Heart right ventricle (tissue), 16 donors: ENCODE data around the gene FGFRL1. TPM values are rescaled to one million over a fixed set of nuclear protein-coding genes. Genes with fewer than 3 reads are reported as not detected.

Experiments used
- ATAC-seq, 8 donors: fragments of 200-7000 bp; cut with Tn5 transposase; one replicate each; pipeline ENCODE4 v1.9.1; 2020; ENCODE audit warnings: mild to moderate bottlenecking in 8 of 8, moderate library complexity in 8 of 8, moderate number of reproducible peaks in 1 of 8
- DNase-seq, 2 donors: peaks; one replicate each; pipeline ENCODE4 v3.0.0-alpha.2; 2020
- H3K27ac ChIP-seq, 10 donors: fragments of 200-600 bp; sonication (generic) in 2 of 10; one replicate each; pipeline versions ENCODE4 v1.5.0 to v1.8.0; 2020 to 2022; ENCODE audit warnings: mild to moderate bottlenecking in 3 of 10
- H3K27me3 ChIP-seq, 7 donors: fragments of 200-600 bp; one replicate each; pipeline ENCODE4 v1.8.0; 2021 to 2022; ENCODE audit warnings: mild to moderate bottlenecking in 2 of 7
- H3K36me3 ChIP-seq, 9 donors: fragments of 200-600 bp; sonication (generic) in 1 of 9; one replicate each; pipeline versions ENCODE4 v1.5.0 to v1.8.0; 2020 to 2022; ENCODE audit warnings: mild to moderate bottlenecking in 2 of 9
- H3K4me1 ChIP-seq, 9 donors: fragments of 200-600 bp; sonication (generic) in 1 of 9; one replicate each; pipeline versions ENCODE4 v1.5.0 to v1.8.0; 2020 to 2022; ENCODE audit warnings: mild to moderate bottlenecking in 4 of 9
- H3K4me3 ChIP-seq, 10 donors: fragments of 200-600 bp; sonication (generic) in 2 of 10; one replicate each; pipeline versions ENCODE4 v1.5.0 to v1.8.0; 2020 to 2022; ENCODE audit warnings: mild to moderate bottlenecking in 7 of 10, moderate library complexity in 2 of 10
- H3K9me3 ChIP-seq, 11 donors: fragments of 200-600 bp in 10 of 11; sonication (generic) in 2 of 11; one replicate each; pipeline versions ENCODE4 v1.5.0 to v1.8.0; 2013 to 2022; ENCODE audit warnings: mild to moderate bottlenecking in 2 of 11, control low read depth in 1 of 11, moderate library complexity in 1 of 11
- CTCF ChIP-seq, 9 donors: fragments of 200-600 bp; sonication (generic) in 2 of 9; IDR thresholded peaks; one replicate each; pipeline versions ENCODE4 v1.5.0 to v1.8.0; 2021 to 2022; ENCODE audit warnings: antibody characterized with exemption in 9 of 9, mild to moderate bottlenecking in 5 of 9, moderate library complexity in 1 of 9
- WGBS, 2 donors: extraction: QIAGEN DNeasy Blood & Tissue Kit; methylation state at CpG; one replicate each; pipeline ENCODE4 v1.1.7; 2013; ENCODE audit warnings: inconsistent platforms in 1 of 2; 5-methylcytosine and 5-hydroxymethylcytosine counted together
- intact Hi-C, 10 donors: fragments of 100-400 bp; cut with DNase I; formaldehyde crosslinking; loops; one replicate each; pipeline versions ENCODE4 v1.11.1 to v1.14.2; 2022
- polyA plus RNA-seq, 2 donors: library from polyadenylated mRNA; stranded (reverse); fragments of 200-250 nt; gene quantifications; one replicate each; pipeline ENCODE4 v1.2.3, GENCODE V29; 2013
- total RNA-seq, 10 donors: library from RNA; stranded (reverse); fragmentation: NEBNext Ultra II Directional in 3 of 10; extraction: Animal tissue kit (Norgen Biotek cat#: 25700) in 3 of 10; gene quantifications; one replicate each; pipeline versions ENCODE4 v1.2.1 to v1.2.4, GENCODE V29; 2021 to 2023
- donor health status: Arrhythmogenic right ventricular cardiomyopathy.
- donor health status: ischemic (EF 13 %, LVEDD 7.1; RV severe dilation, severe dysfunction).
- donor health status: healthy with polysubstance abuse.
- donor health status: DM: no; HTN: yes; CAD: no.
- donor health status: DM: no; HTN: no; CAD: no.
- donor health status: ischemic (EF 25% LVEDD 6.9; RV normal size, moderate dysfunction).
- donor health status: ischemic (EF 25% LVEDD 5.7; RV mildly dilated, moderate dysfunction).
- donor health status: healthy.
- donor health status: DM: yes; HTN: yes; CAD: no.
- donor health status: Ischemic cardiomyopathy.
- donor health status: ischemic (EF 35%, LVEDD 5.7; RV mildly dilated, moderate dysfunction).
- donor health status: nonischemic (EF 11% LVEDD 7.7; RV severe dilation, severe dysfunction).
- donor health status: DM: yes; HTN: yes; CAD: no.
- donor health status: PGD.
- donor health status: ischemic (EF 29% LVEDD 5.4; RV normal size, mild dysfunction).
- donor health status: nonischemic (EF 23%, LVEDD 6.1; RV moderate dilation, normal function).

FGFRL1 gene
- total and polyA plus RNA-seq, 12 donors, result 17.1 to 36.6 (median 26.0) TPM

GRCh38 chr4:964346-965025 is 46.9 kb upstream of the FGFRL1 start:
- 93 to 94% methylated on average over 23 of the region's 23 CpGs for WGBS, 2 donors
- Histone ChIP-seq H3K9me3 (no peaks in the 10 kb centered on the region), H3K4me3 (no peak overlapping the region), H3K4me1 (peaks cover 0 to 12% (median 0%) of the 10 kb centered on the region in 9 donors), H3K27ac (no peak overlapping the region), H3K27me3 (peaks cover 0 to 10% (median 0%) of the 10 kb centered on the region in 7 donors), H3K36me3 (peaks cover 0 to 66% (median 17%) of the 10 kb centered on the region in 9 donors)
- DNase-seq (peak in 1 of 2 donors; percentile 11), ATAC-seq (no peak)
- no peak for TF ChIP-seq CTCF (IDR thresholded peaks at IDR 0.05)
- intact Hi-C loops, result no loop called here

- Histone ChIP-seq H3K9me3 (no peaks in the 10 kb centered on the region), H3K36me3 (peaks cover 0 to 59% (median 17%) of the 10 kb centered on the region in 9 donors), H3K4me3 (no peak overlapping the region), H3K27ac (no peak overlapping the region), H3K4me1 (peaks cover 0 to 12% (median 0%) of the 10 kb centered on the region in 9 donors), H3K27me3 (peaks cover 0 to 10% (median 0%) of the 10 kb centered on the region in 7 donors)
- ATAC-seq (no peak), DNase-seq (peak in 1 of 2 donors; percentile 12)
- intact Hi-C loops, result no loop called here
- TF ChIP-seq CTCF (IDR thresholded peaks at IDR 0.05), result no peak
- 94% methylated on average over 26 of the region's 26 CpGs for WGBS, 2 donors
These were observed 46.2 kb upstream of the FGFRL1 start for GRCh38 chr4:965048-965765.

DNA sequence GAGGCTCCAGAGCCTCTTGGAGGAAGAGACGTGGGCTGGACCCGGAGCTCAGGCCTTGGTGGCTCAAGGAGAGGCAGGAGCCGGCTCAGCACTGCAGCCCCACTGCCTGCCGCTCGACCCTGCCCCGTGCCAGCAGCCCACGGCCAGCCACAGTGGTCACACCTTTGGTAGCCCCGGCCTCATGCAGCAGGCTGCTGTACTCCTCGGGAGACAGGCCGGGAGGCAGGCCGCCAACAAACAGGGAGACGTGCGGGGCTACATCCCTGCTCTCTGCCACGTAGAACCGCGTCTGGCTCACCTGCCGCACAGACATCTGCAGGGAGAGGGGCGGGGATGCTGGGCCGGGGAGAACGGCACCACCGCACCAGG is 45.7 kb upstream of the FGFRL1 start:
- Histone ChIP-seq H3K27me3 (peaks cover 0 to 10% (median 0%) of the 10 kb centered on the region in 7 donors), H3K4me1 (peaks cover 0 to 12% (median 0%) of the 10 kb centered on the region in 9 donors), H3K4me3 (no peak overlapping the region), H3K9me3 (no peaks in the 10 kb centered on the region), H3K27ac (no peak overlapping the region), H3K36me3 (peaks cover 0 to 54% (median 17%) of the 10 kb centered on the region in 9 donors)
- no peak for TF ChIP-seq CTCF (IDR thresholded peaks at IDR 0.05)
- DNase-seq (no peak), ATAC-seq (no peak)
- intact Hi-C loops, result no loop called here
- WGBS, 2 donors, result 91 to 93% methylated on average over 21 of the region's 21 CpGs

GRCh38 chr4:966266-967112 is 44.9 kb upstream of the FGFRL1 start:
- Histone ChIP-seq H3K27ac (no peak overlapping the region), H3K9me3 (no peaks in the 10 kb centered on the region), H3K36me3 (peaks cover 0 to 49% (median 17%) of the 10 kb centered on the region in 9 donors), H3K27me3 (peaks cover 0 to 10% (median 0%) of the 10 kb centered on the region in 7 donors), H3K4me3 (no peak overlapping the region), H3K4me1 (peaks cover 0 to 18% (median 4%) of the 10 kb centered on the region in 9 donors)
- 90 to 93% methylated on average over 48 of the region's 48 CpGs for WGBS, 2 donors
- no peak for TF ChIP-seq CTCF (IDR thresholded peaks at IDR 0.05)
- DNase-seq, result peak in 1 of 2 donors; percentile 10
- no peak for ATAC-seq
- intact Hi-C loops, result no loop called here
